SK-MEL-5 (cell line): ENCODE results near the gene APEX1. TPM values are rescaled to one million over a fixed set of nuclear protein-coding genes. Genes with fewer than 3 reads are reported as not detected.

Source experiments
- DNase-seq: peaks from one replicate; pipeline ENCODE4 v3.0.0-alpha.2; 2016; ENCODE audit warnings: low read depth, low spot score
- in situ Hi-C: cut with HindIII; loops from 2 replicates; pipeline ENCODE4 v1.10.0; 2016; ENCODE audit warnings: low sequenced_read_pairs, high pct_unique_total_duplicates, low pct_unique_long_range_greater_than_20kb
- total RNA-seq: library from RNA; depleted of rRNA; stranded (reverse); fragments of >200 nt; shearing (Covaris generic); gene quantifications from 2 replicates; pipeline ENCODE4 v1.2.3, GENCODE V29; 2014

APEX1 gene
- total RNA-seq, 1 experiment from 2014 or later, result 62.6 TPM

GRCh38 chr14:20461225-20462141, 6.5 kb downstream of the APEX1 start, which contains the start of gene PIP4P1:
Gene PIP4P1, minus strand, starts transcription at chr14:20461434. Its CDS starts 109 bp downstream, at chr14:20461325.
- in situ Hi-C loops, result no loop called here
- DNase-seq, result peak; percentile 99

DNA sequence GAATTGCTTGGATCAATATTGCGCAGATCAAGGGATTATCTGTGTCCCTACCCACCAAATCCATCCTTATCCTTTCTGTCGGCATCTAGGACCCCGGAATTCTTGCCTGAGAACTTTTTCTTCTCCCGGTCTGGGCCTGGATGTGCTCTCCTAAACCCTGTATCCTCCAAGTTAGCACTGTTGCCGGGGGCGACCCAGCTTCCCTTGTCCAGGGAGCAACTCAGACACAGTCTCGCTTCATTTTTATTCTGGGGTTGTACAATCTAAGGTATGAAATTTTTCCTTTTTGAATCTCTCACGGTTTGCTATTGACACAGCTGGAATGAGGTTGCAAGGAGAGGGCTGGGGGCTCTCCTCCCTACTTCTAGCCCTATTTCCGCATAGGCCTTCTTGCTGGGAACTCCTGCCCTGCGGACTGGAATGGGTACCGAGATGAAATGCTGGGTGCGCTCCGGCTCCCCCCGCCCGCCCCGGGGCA, 13.8 kb downstream of the APEX1 start:
- in situ Hi-C loops, result no loop called here
- DNase-seq, result no peak

GRCh38 chr14:20469242-20469889, 14.3 kb downstream of the APEX1 start, which contains the start of gene PNP:
Gene PNP, plus strand, starts transcription at chr14:20469406. Its CDS starts 119 bp downstream, at chr14:20469525.
- in situ Hi-C loops, result no loop called here
- DNase-seq, result peak; percentile 82

DNA sequence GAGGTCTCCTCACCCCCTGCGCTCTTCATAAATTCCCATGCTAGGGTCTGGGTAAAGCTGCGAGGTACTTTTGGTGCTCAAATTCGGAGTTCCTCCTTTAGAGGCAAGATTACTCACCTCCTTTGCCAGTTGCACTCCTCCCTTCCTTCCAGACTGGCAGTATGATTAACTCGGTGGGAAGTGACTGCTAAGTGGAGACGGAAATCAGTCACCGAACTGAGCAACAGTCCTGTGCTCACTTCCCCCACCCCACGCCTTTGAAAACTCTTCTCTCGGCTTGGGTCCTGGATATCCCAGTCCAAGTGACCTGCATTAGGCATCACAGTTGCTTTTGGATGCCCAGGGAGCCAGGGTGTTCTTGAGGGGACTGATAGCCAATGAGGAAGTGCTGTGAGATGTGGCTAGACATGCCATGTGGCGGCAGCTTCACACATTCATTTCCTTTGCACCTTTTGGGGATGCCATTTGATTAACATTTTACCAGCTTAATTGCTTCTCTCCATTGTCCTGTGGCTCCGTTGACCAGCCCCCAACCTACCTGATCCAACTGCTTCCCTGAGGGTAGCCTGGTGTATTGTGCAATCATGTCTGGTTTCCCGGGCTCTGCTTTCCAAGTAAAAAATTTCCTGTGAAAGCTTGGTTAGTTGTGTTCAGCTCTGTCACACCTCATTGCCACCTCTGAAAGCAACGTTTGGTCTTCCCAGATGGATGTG, 15.0 kb downstream of the APEX1 start:
- peak; percentile 19 for DNase-seq

DNA sequence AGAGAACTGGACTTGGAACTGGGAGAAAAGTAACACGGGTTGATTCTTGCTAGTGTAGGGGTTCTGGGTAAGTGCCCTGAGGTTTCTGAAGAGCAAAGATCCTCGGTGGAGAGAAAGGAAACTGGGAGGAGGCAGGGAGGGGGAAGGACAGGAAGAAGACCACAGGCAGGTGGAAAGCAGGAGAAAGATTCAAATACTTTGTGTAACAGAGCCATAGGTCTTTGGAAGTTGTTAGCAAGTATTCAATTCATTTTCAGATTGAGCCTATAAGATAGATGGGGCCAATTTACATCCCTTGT, 15.5 kb downstream of the APEX1 start:
- DNase-seq, result no peak
- in situ Hi-C loops, result no loop called here

More for the DNA sequence above, 15.0 kb downstream of the APEX1 start:
- in situ Hi-C loops, result no loop called here

DNA sequence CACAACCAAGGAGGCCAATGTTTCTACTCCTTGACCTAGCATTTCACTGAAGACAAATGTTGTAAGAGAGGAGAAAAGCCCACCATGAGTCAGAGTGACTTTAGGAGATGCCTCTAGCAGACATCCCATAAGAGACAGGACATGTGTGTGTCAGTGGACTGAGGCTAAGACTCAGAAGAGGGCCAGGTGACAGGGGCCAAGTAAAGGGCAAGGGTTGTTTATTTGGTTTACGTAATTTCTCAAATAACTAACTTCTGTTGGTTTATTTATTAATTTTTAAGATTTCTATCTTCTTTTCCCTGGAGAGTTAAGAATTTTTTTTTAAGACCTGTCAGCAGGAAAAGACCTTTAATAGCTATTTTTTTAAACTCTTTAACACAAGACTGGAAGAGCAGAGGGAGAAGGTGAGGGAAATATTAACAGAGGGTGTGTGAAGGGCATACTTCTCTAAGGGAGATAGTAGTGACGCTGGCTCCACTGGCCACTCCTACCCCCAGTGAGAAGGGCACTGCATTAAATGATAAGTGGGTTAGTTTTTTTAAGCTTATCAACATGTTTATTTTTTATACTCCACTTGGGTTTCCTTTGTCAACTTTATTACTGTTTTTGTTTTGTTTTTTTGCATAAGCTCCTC, 17.6 kb downstream of the APEX1 start:
- in situ Hi-C loops, result no loop called here
- DNase-seq, result no peak

DNA sequence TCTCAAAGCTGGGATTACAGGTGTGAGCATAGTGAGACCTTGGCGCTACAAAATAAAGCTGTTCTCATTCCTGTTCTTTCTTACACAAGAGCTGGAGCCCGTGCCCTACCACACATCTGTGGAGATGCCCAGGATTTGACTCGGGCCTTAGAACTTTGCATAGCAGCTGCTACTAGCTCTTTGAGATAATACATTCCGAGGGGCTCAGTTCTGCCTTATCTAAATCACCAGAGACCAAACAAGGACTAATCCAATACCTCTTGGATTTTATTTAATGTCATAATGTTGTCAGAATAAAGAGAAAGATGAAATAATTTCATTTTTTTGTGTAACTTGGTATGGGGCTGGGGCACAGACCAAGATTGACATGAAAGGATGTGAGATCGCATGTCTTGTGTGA, 21.8 kb downstream of the APEX1 start:
- DNase-seq, result no peak
- in situ Hi-C loops, result no loop called here

DNA sequence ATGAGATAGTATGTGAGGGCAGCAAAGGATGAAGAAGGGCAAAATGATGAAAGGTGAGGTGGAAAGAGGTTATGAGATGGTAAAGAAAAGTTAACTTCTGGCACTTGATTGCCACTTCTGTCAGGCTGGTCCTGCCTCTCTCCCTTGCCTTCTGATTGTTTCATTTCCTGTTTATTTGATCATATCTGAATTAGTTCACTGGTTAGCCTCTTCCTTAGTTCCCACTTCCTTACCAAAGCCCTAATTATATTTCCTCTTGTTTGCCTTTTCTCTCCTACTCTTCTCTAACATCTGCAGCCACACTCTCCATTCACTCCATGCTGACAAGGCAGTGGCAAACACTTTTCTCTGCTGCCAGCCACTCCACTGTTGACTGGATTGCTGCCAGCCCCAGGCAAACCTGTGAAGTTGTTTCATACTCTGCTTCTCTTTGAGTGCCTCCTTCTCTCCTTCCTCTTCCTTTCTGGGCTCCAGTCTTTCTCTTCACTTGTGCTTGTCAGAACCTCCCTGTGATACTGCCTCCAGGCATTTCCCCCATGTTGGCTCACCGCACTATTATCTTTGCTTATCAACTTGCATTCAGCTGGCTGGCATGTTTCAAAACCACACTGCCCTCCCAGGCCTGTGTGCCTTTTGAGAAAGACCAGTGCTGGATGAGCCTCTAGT, 22.3 kb downstream of the APEX1 start:
- in situ Hi-C loops, result no loop called here

DNA sequence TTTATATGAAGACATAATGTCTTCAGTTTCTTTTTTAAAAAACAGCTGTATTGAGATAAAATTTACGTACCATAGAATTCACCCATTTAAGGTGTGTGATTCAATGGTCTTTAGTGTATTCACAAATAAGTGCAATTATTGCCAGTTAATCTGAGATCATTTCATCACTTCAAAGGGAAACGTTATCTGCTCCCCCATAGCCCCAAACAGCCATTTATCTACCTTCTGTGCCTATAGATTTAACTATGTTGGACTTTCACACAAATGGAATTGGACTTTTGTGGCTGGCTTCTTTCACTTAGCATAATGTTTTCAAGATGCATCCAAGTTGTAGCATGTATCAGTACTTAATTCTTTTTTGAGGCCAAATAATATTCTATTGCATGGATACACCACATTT, 23.9 kb downstream of the APEX1 start:
- no peak for DNase-seq

More for the DNA sequence above, 22.3 kb downstream of the APEX1 start:
- peak; percentile 20 for DNase-seq

DNA sequence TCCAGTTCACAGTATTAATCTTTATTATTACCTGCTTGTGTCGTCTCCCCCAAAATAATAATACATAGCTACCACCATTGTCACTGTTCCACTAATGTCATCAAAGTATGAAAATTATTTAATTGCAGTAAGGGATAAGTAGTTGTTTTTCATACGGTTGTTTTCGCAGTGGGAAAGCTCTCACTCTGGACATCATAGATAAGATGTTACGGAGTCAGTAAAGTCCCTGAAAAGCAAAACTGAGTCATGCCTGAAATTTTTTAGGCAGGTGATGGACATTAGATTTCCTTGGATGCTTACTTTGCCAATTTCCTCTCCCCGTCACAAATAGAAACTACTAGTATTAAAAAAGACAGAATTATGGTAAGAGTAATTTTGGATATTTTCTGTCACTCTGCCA, 27.4 kb downstream of the APEX1 start:
- no peak for DNase-seq
- in situ Hi-C loops, result no loop called here

More for the DNA sequence above, 23.9 kb downstream of the APEX1 start:
- in situ Hi-C loops, result no loop called here

DNA sequence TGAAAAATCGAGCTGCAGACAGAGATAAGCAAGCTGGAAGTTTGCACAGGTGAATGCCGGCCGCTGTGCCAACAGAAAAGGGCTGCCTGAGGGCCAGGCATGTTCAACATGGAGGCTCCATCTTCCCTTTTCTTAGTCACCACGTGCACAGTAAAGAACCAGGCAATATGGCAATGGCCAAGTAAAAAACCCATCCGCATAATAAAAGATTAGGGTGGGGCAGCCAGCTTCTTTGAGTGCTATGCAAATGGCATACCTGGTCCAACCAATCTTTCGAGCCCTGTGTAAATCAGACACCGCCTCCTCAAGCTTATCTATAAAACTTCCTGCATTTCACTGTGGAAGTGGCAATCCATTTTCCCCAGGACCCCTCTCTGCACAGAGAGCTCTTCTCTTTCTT, 30.9 kb downstream of the APEX1 start:
- DNase-seq, result no peak
- in situ Hi-C loops, result no loop called here

GRCh38 chr14:20486684-20487395, 31.8 kb downstream of the APEX1 start:
- no peak for DNase-seq
- in situ Hi-C loops, result no loop called here

DNA sequence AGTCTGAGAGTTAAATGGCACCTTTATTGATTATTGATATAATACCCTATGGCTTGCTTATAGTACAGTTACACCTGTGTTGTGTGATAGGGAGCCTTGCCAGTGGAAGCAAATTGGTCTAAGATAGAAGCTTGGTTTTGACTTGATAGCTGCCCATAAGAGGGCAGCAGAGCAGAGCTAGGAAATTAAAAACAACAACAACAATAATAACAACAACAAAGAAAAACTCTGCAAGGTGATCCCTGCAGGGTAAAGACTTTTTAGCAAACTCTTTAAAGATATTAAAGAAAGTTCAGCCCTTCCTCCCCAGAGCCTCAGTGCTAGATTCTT, 32.3 kb downstream of the APEX1 start:
- DNase-seq, result peak; percentile 11
- in situ Hi-C loops, result no loop called here

GRCh38 chr14:20489093-20489994, 34.3 kb downstream of the APEX1 start:
- DNase-seq, result peak; percentile 36
- in situ Hi-C loops, result no loop called here

- in situ Hi-C loops, result no loop called here
- no peak for DNase-seq
These were observed 35.5 kb downstream of the APEX1 start for GRCh38 chr14:20490563-20490962.

- DNase-seq, result no peak
- in situ Hi-C loops, result no loop called here
These were observed 37.5 kb downstream of the APEX1 start for GRCh38 chr14:20492486-20492885.
